GM18868 (cell line): ENCODE measurements around the gene DPPA5.
"Not testable (repeated sequence)": the region's sequence is repeated elsewhere in the genome, so short reads cannot be mapped to it uniquely, and the experiment has no call there.

Experiments
- ATAC-seq: cut with Tn5 transposase; IDR thresholded peaks from one replicate; pipeline ENCODE4 v1.9.1; 2021; ENCODE audit warnings: mild to moderate bottlenecking, moderate library complexity; ENCODE audit not compliant: unreplicated experiment

Gene DPPA5

GRCh38 chr6:73364549-73364948 lies 10.5 kb upstream of the DPPA5 start:
- ATAC-seq: no peak

GRCh38 chr6:73364121-73364520 lies 10.0 kb upstream of the DPPA5 start:
- no peak for ATAC-seq

- no peak for ATAC-seq
Measured at GRCh38 chr6:73363537-73363875, 9.4 kb upstream of the DPPA5 start.

GRCh38 chr6:73362869-73363536 lies 8.9 kb upstream of the DPPA5 start:
- no peak for ATAC-seq

- no peak for ATAC-seq
Measured at GRCh38 chr6:73362358-73362757, 8.3 kb upstream of the DPPA5 start, which contains the start of gene KHDC3L. Gene KHDC3L (plus strand): TSS chr6:73362658. CDS start chr6:73362730, 72 bp downstream.

- ATAC-seq: no peak
Measured at GRCh38 chr6:73349311-73349710, 4.8 kb downstream of the DPPA5 start.

GRCh38 chr6:73348550-73349204 lies 5.4 kb downstream of the DPPA5 start:
- no peak for ATAC-seq

GRCh38 chr6:73343164-73343563 lies 10.9 kb downstream of the DPPA5 start:
- ATAC-seq: no peak

GRCh38 chr6:73342174-73342573 lies 11.9 kb downstream of the DPPA5 start:
- ATAC-seq: no peak

GRCh38 chr6:73341335-73341734 lies 12.7 kb downstream of the DPPA5 start:
- no peak for ATAC-seq

- ATAC-seq: no peak
Measured at GRCh38 chr6:73340048-73340447, 14.0 kb downstream of the DPPA5 start.

- no peak for ATAC-seq
Measured at GRCh38 chr6:73339340-73339739, 14.7 kb downstream of the DPPA5 start.

- peak; percentile 79 for ATAC-seq
Measured at GRCh38 chr6:73329201-73329600, 24.9 kb downstream of the DPPA5 start.

- no peak for ATAC-seq
Measured at GRCh38 chr6:73328790-73329189, 25.3 kb downstream of the DPPA5 start.

GRCh38 chr6:73325656-73326055 lies 28.4 kb downstream of the DPPA5 start:
- no peak for ATAC-seq

- ATAC-seq: no peak
Measured at GRCh38 chr6:73323323-73323722, 30.8 kb downstream of the DPPA5 start.

GRCh38 chr6:73314577-73315492 lies 39.2 kb downstream of the DPPA5 start:
- no peak for ATAC-seq

GRCh38 chr6:73310503-73310845 lies 43.6 kb downstream of the DPPA5 start:
- not testable (repeated sequence) for ATAC-seq

- ATAC-seq: peak; percentile 96
Measured at GRCh38 chr6:73309785-73310502, 44.1 kb downstream of the DPPA5 start.

GRCh38 chr6:73309535-73309784 lies 44.6 kb downstream of the DPPA5 start:
- no peak for ATAC-seq
